GM21526 (cell line): ENCODE results near the gene PNCK.

Experiments used
- ATAC-seq: cut with Tn5 transposase; IDR thresholded peaks from one replicate; pipeline ENCODE4 v1.9.1; 2021; ENCODE audit warnings: moderate library complexity; ENCODE audit not compliant: unreplicated experiment, low FRiP score

PNCK gene

DNA sequence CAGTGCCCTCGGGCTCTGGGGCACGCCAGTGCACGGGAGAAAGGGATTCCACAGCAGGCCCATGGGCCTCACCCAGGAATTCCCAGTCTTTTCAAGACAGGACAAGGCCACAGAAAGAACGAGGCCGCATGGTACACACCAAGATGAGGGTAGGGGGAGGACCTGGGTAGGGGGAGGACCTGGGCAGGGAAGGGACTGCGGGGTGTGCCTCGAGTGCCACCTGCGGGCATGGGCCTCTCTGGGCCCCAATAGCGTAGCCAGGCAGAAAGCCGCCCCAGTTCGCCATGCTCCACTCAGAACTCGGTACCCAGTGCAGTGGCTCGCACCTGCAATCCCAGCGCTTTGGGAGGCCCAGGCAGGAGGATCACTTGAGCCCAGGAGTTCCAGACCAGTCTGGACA, 40.6 kb downstream of the PNCK start:
- no peak for ATAC-seq

DNA sequence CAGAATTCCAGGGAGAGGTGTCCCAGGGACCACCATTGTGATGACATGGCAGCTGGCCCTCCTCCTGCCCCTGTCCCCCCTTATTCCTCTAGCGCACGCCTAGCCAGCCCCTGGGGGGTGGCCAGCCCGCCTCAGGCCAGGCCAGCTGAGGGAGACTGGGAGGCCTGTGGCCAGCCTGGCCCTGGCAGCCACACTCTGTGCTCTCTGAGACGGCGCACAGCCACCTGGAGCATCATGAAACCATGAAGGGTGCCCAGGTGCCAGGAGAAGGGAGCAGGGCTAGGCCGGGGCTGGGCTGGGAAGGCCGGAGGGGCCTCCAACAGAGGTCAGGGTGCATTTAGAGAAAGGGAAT, 41.0 kb downstream of the PNCK start:
- ATAC-seq = no peak

DNA sequence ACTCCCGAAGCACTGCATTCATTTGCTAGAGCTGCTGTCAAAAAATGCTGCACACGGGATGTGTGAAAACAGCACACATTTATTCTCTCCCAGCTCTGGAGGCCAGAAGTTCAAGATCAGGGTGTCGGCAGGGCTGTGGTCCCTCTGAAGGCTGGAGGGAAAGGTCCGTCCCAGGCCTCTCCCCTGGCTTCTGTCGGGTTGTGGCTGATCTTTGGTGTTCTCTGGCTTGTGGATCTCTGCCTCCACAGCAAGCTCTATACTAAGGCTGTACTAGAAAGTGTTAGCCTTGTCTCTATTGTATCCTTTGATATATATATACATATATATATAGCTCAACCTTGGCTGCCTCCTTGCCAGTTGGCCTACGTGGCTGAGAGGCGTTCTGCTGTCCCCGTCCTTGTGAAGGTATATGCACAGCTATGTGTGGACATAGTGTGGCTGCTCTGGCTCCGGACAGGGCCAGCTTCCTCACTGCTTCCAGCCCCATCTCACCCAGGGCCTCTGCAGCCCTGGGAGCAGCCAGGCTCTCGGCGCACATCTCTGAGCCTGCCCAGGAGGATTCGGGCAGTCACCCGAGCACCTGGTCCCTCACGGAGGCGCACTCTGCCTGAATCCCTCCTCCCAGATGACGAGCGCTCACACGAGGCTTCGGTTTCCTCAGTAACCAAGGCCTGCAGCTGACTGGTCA, 41.6 kb downstream of the PNCK start:
- no peak for ATAC-seq

DNA sequence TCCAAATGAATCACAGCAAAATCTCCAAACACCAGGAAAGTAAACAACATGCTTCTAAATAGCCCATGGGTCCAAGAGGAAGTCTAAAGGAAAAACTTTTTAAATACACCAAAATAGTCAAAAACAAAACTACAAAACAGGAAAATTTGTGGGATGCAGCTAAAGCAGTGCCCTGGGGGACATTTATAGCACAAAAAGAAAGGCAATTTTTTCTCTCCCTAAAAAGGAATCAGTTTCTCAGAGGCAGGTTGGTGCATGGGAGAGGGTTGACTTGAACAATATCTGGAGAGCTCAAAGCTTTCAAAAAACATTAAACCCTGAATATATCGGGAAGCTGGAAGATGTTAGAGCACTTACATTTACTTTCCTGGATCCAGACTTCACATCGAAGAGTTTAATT, 42.3 kb downstream of the PNCK start:
- no peak for ATAC-seq

- no peak for ATAC-seq
Measured at GRCh38 chrX:153628665-153629064, 44.9 kb downstream of the PNCK start.

GRCh38 chrX:153628129-153628528, 45.5 kb downstream of the PNCK start:
- no peak for ATAC-seq

GRCh38 chrX:153627675-153628111, 45.9 kb downstream of the PNCK start:
- ATAC-seq = no peak

DNA sequence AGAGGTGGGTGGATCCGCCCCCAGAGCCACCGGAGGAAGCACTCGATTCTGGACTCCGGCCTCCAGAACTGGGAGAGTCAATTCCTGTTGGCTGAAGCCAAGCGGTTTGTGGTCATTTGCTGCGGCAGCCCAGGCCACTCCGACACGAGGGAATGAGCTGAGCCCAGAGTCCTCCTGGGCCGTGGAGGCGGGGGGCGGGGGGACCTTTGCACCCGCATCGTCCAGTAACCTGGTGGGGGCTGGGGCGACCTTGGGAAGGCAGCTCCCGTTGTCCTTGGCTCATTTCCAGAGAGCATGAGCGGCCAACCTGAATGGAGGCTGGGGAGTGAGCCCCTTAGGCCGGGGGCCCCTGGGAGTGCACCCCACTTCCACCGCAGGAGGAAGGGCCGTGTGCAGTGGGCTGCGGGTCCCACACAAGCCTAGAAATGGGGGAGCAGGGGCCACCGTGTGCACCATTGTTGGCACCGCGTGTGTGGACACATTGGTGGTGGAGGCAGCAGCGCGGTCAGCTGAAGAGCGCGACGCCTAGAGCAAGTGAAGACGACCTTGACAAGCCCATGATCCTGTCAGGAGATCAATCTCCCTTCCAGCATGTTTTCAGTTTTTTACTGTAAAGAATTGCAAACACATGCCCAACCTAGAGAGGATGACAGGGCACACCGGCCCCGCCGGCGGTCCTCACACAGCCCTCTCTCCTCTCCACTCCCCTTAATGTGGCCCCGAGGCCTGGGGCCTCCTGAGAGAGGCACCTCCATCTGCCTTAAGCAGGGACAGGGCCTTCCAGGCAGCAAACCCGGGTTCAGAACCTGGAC, 46.5 kb downstream of the PNCK start:
- no peak for ATAC-seq

DNA sequence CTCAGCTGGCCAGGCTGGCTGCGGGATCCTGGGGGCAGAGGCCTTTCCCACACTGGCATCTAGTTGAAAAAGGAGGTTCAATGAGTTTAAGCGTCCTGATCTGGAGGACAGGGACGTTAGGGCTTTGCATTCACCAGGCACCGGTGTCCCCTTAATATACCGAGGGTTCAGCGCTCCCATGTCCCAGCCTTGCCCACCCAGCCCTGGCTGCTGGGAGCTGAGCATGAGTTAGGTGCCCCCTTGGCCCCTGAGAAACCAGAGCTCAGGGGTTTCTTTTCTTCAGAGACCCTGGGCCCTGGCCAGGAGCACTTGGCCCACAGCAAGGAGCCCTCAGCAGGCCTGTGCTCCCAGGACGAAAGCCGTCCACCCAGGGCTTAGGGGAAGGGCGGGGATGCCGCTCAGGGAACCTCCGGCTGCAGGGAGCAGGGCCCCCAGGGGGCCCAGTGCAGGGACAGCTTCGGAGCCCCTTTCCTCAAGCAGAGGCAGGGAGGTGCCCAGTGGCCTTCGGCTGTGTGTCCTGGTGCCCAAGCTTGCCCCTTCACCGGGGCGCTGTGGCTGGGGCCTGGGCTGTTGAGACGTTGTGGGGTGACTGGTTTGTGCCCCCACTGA, 47.5 kb downstream of the PNCK start:
- no peak for ATAC-seq

GRCh38 chrX:153625271-153626024, 48.2 kb downstream of the PNCK start:
- ATAC-seq = no peak

- no peak for ATAC-seq
Measured at GRCh38 chrX:153624196-153625091, 49.2 kb downstream of the PNCK start.

DNA sequence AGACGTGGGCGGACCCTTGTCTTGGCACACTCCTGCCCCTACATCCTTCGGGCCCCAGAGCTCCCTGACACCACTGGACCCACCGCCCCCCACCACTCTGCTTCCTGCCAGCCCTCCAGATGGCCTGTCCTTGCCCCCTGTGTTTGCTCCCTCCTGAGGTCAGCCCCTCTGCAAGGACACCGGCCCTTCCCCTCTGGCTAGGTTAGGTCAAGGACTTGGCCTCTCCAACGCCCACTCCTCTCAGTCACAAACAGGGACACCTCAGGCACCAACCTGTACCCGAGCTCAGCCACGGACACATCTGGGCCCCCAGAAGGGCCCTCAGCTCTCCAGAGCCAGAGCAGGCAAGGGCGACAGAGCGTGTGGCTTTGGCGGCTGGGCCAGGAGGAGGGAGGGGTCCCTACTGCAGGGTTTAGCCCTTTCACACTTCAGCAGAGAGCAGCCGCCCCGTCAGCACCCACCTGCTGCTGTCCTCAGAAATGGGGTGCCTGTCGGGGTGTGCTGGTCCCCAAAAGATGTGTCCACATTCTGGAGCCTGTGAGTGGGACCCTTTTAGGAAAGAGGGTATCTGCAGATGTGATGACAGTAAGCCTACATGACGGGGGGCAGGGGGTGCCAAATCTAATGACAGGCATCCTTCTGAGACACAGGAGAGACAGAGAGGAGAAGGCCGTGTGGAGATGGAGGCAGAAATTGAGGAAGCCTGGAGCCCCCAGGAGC, 50.1 kb downstream of the PNCK start:
- ATAC-seq = no peak

- ATAC-seq = no peak
Measured at GRCh38 chrX:153622661-153623309, 50.8 kb downstream of the PNCK start.

DNA sequence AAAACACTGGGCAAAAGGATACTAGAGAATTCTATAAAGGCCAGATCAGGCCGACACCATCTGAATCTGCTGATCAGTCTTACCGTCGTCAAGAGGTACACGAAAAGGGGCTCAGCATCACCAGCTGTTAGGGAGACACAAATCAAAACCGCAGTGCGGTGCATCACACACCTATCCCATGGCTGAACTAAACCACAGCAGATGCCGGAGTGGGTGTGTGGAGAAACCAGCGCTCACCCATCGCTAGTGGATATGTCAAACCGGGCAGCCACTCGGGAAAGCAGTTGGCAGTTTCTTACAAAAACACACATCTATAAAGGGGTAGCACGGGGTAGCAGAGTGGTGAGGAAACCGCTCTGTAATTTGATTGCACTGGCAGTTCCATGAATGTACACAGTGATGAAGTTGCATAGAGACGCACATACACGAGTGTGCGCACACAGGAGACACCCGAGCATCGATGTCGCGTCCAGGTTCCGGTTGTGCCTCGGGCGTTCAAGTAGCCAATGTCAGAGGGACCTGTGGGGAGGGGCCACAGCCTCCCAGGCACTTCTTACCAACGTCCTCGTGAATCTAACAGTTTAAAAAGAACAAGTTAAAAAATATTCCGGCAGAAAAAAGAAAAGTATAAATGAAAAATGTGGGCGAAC, 51.5 kb downstream of the PNCK start:
- ATAC-seq = no peak

GRCh38 chrX:153620576-153620975, 53.0 kb downstream of the PNCK start:
- ATAC-seq = no peak
